Neutrophil (primary cell): ENCODE data around the gene ACSM5.
"Not testable (repeated sequence)": the region's sequence is repeated elsewhere in the genome, so short reads cannot be mapped to it uniquely, and the experiment has no call there.

Experiments used
- H3K27ac ChIP-seq: fragments of 200-600 bp; sonication (generic); 2 replicates; pipeline ENCODE4 v1.5.1; 2016; ENCODE audit warnings: mild to moderate bottlenecking, moderate library complexity
- H3K27me3 ChIP-seq: fragments of 200-600 bp; sonication (generic); 2 replicates; pipeline ENCODE4 v1.6.0; 2016; ENCODE audit warnings: mild to moderate bottlenecking
- H3K36me3 ChIP-seq: fragments of 200-600 bp; sonication (generic); 2 replicates; pipeline ENCODE4 v1.5.1; 2017
- H3K4me1 ChIP-seq, 2 experiments: fragments of 200-600 bp in 1 of 2; sonication (generic) in 1 of 2; 1 replicate in 1 of 2; 2 replicates in 1 of 2; pipeline versions ENCODE4 v1.5.1 to v1.6.1; 2013 to 2016; ENCODE audit warnings: low read depth in 1 of 2, low read length in 1 of 2, mild to moderate bottlenecking in 1 of 2, moderate library complexity in 1 of 2; ENCODE audit not compliant: control insufficient read depth in 1 of 2, insufficient read depth in 1 of 2
- H3K4me3 ChIP-seq, 2 experiments: fragments of 200-600 bp in 1 of 2; sonication (generic) in 1 of 2; 1 replicate in 1 of 2; 2 replicates in 1 of 2; pipeline ENCODE4 v1.5.1; 2013 to 2016; ENCODE audit warnings: low read depth in 1 of 2, low read length in 1 of 2, mild to moderate bottlenecking in 1 of 2, moderate library complexity in 1 of 2
- H3K9me3 ChIP-seq: fragments of 200-600 bp; sonication (generic); 2 replicates; pipeline ENCODE4 v1.5.1; 2016
- TF ChIP-seq, protein P1 (sequence below): fragments of 200-600 bp; sonication (generic); IDR thresholded peaks from 2 replicates; pipeline ENCODE4 v1.5.1; 2016; ENCODE audit warnings: antibody characterized with exemption

ACSM5 gene

GRCh38 chr16:20469930-20470329 is 60.6 kb downstream of the ACSM5 start:
- not testable (repeated sequence) for H3K36me3 ChIP-seq, H3K27me3 ChIP-seq, H3K27ac ChIP-seq, H3K9me3 ChIP-seq, H3K4me3 ChIP-seq, H3K4me1 ChIP-seq

DNA sequence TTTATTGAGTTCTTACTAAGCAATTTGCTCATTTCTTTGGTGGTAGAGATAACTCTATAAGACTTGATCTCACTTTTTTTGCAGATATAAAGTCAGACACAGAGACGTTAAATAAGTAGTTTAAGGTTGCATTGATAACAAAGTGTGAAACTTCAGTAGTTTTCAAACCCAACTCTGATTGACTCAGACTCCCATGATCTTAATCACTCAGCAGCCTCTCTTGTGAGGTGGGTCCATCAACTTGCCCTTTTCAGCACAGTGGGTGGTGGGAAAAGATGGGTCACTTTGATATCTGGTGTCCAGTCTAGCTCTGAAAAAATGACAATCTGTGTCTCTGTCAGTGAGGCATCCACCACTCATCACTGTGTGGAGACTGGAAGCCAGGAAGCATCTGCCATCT is 61.4 kb downstream of the ACSM5 start:
- H3K27ac ChIP-seq, H3K27me3 ChIP-seq, H3K9me3 ChIP-seq, H3K4me3 ChIP-seq, H3K36me3 ChIP-seq, H3K4me1 ChIP-seq: not testable (repeated sequence)

- not testable (repeated sequence) for H3K4me3 ChIP-seq, H3K36me3 ChIP-seq, H3K27me3 ChIP-seq, H3K27ac ChIP-seq, H3K9me3 ChIP-seq, H3K4me1 ChIP-seq
These were observed 67.9 kb downstream of the ACSM5 start for GRCh38 chr16:20477188-20477744.

DNA sequence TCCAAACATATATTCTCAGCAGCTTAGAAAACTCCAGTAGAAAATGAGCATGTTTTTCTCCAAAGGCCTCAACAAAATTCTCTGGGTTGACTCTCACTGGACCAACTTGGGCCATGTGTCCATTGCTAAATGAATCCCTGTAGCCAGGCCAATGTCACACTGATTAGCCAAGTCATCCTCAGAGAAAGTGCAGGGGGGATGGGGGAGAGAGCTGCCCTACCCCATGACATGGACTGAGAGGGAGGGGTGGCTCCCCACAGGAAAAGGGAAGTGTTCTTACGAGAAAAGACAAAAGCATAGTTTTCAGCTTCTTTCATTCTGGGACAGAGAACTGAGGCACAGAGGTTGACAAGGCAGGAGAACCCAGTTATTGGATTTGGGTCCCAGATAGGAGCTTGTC is 74.7 kb downstream of the ACSM5 start:
- not testable (repeated sequence) for H3K9me3 ChIP-seq, H3K27ac ChIP-seq, H3K4me1 ChIP-seq, H3K4me3 ChIP-seq, H3K27me3 ChIP-seq, H3K36me3 ChIP-seq

DNA sequence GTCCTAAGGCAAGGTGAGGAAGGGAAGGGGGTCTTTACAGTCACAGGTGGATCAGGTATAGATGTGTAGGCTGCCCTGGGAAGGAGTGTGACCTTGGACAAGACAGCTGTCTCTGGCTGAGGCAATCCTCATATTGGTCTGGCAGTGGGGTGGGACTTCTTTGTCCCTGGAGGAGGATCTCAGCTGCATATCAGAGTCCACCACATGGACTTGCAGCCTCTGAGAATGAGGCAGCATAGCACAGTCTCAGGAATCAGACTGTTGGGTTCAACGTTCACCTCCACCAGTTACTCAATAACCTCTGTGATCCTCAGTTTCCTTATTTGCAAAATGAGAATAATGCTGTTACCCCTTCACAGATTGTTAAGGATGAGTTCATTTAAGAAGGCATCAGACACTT is 75.4 kb downstream of the ACSM5 start:
- Histone ChIP-seq H3K27ac (no peak overlapping the region), H3K36me3 (no peaks in the 10 kb centered on the region), H3K4me1 (no peaks in the 10 kb centered on the region), H3K9me3 (no peaks in the 10 kb centered on the region), H3K4me3 (no peak overlapping the region), H3K27me3 (no peaks in the 10 kb centered on the region)
- TF ChIP-seq, protein P1, sequence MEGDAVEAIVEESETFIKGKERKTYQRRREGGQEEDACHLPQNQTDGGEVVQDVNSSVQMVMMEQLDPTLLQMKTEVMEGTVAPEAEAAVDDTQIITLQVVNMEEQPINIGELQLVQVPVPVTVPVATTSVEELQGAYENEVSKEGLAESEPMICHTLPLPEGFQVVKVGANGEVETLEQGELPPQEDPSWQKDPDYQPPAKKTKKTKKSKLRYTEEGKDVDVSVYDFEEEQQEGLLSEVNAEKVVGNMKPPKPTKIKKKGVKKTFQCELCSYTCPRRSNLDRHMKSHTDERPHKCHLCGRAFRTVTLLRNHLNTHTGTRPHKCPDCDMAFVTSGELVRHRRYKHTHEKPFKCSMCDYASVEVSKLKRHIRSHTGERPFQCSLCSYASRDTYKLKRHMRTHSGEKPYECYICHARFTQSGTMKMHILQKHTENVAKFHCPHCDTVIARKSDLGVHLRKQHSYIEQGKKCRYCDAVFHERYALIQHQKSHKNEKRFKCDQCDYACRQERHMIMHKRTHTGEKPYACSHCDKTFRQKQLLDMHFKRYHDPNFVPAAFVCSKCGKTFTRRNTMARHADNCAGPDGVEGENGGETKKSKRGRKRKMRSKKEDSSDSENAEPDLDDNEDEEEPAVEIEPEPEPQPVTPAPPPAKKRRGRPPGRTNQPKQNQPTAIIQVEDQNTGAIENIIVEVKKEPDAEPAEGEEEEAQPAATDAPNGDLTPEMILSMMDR = no peak

- Histone ChIP-seq H3K4me1 (no peaks in the 10 kb centered on the region), H3K9me3 (no peaks in the 10 kb centered on the region), H3K36me3 (no peaks in the 10 kb centered on the region), H3K4me3 (no peak overlapping the region), H3K27ac (no peak overlapping the region), H3K27me3 (no peaks in the 10 kb centered on the region)
- TF ChIP-seq, protein P1 = no peak
These were observed 76.1 kb downstream of the ACSM5 start for GRCh38 chr16:20485408-20485807.
